Right lobe of liver (tissue), 6 donors: ENCODE data around the gene SLC2A2. TPM values are rescaled to one million over a fixed set of nuclear protein-coding genes. Genes with fewer than 3 reads are reported as not detected.

Experiments
- ATAC-seq, 4 donors: fragments of 200-7000 bp; cut with Tn5 transposase; one replicate each; pipeline ENCODE4 v1.9.1; 2020; ENCODE audit warnings: mild to moderate bottlenecking in 4 of 4, moderate library complexity in 4 of 4
- DNase-seq, 3 donors: peaks; one replicate each; pipeline ENCODE4 v3.0.0-alpha.2; 2020
- H3K27ac ChIP-seq, 3 donors: fragments of 200-600 bp; one replicate each; pipeline ENCODE4 v1.8.0; 2022
- H3K27me3 ChIP-seq, 2 donors: fragments of 200-600 bp; one replicate each; pipeline ENCODE4 v1.8.0; 2022
- H3K36me3 ChIP-seq, 4 donors: fragments of 200-600 bp; sonication (generic) in 1 of 4; one replicate each; pipeline versions ENCODE4 v1.5.1 to v1.8.0; 2017 to 2022; ENCODE audit warnings: control low read depth in 1 of 4
- H3K4me1 ChIP-seq, 4 donors: fragments of 200-600 bp; sonication (generic) in 1 of 4; one replicate each; pipeline versions ENCODE4 v1.5.1 to v1.8.0; 2017 to 2022; ENCODE audit warnings: control low read depth in 1 of 4
- H3K4me3 ChIP-seq, 3 donors: fragments of 200-600 bp; one replicate each; pipeline ENCODE4 v1.8.0; 2022
- H3K9me3 ChIP-seq, 4 donors: fragments of 200-600 bp; sonication (generic) in 1 of 4; one replicate each; pipeline versions ENCODE4 v1.5.1 to v1.8.0; 2017 to 2022; ENCODE audit warnings: control low read depth in 1 of 4
- CTCF ChIP-seq, 4 donors: fragments of 200-600 bp in 3 of 4; fragments of 450-650 bp in 1 of 4; IDR thresholded peaks; one replicate each; pipeline versions ENCODE4 v1.5.1 to v1.8.0; 2016 to 2022; ENCODE audit warnings: antibody characterized with exemption in 4 of 4, mild to moderate bottlenecking in 2 of 4
- POLR2A ChIP-seq: fragments of 450-650 bp; IDR thresholded peaks from one replicate; pipeline ENCODE4 v1.6.1; 2017; ENCODE audit warnings: antibody characterized with exemption, mild to moderate bottlenecking
- WGBS: methylation state at CpG from one replicate; pipeline ENCODE4 v1.1.6; 2018; ENCODE audit warnings: low coverage, low lambda C conversion rate; ENCODE audit not compliant: insufficient coverage; ENCODE audit errors: missing lambda C conversion rate; 5-methylcytosine and 5-hydroxymethylcytosine counted together
- intact Hi-C, 2 donors: fragments of 100-400 bp; cut with DNase I; formaldehyde crosslinking; loops; one replicate each; pipeline versions ENCODE4 v1.11.2 to v1.14.1; 2022
- total RNA-seq, 6 experiments: library from RNA; depleted of rRNA in 2 of 6; stranded (reverse); fragments of >200 nt in 2 of 6; fragmentation: NEBNext Ultra II Directional in 3 of 6; extraction: Animal tissue kit (Norgen Biotek cat#: 25700) in 3 of 6; gene quantifications; one replicate each; pipeline versions ENCODE4 v1.1.0 to v1.2.4, GENCODE V29; 2016 to 2023
- donor health status: DM: no; HTN: yes; CAD: no.
- donor health status: DM: no; HTN: no; CAD: no.
- donor health status: DM: no; HTN: no; CAD: no.
- donor health status: DM: no; HTN: yes; CAD: no.
- donor health status: DM: no; HTN: yes; CAD: no.

SLC2A2 gene
- total RNA-seq, 6 experiments from 2014 or later = 162 to 465 (median 276) TPM

GRCh38 chr3:170999737-171000242 is 26.7 kb downstream of the SLC2A2 start:
- WGBS = 21% methylated on average over 2 of the region's 2 CpGs
- peak overlapping the region in 2 of 3 donors; percentile 45 to 60 for H3K27ac ChIP-seq
- H3K27me3 ChIP-seq = no peaks in the 10 kb centered on the region
- H3K9me3 ChIP-seq = no peaks in the 10 kb centered on the region
- DNase-seq (peak in 1 of 3 donors; percentile 33), ATAC-seq (peak in 3 of 4 donors; percentile 12 to 51 (median 33))
- H3K36me3 ChIP-seq = peaks cover 0 to 53% (median 18%) of the 10 kb centered on the region in 4 donors
- peaks cover 0 to 77% (median 26%) of the 10 kb centered on the region in 4 donors for H3K4me1 ChIP-seq
- TF ChIP-seq POLR2A = no peak
- H3K4me3 ChIP-seq = no peak overlapping the region
- intact Hi-C loops = no loop called here

GRCh38 chr3:170997961-170998913 is 28.3 kb downstream of the SLC2A2 start:
- peaks cover 0 to 61% (median 20%) of the 10 kb centered on the region in 4 donors for H3K4me1 ChIP-seq
- H3K27ac ChIP-seq = peak overlapping the region in 2 of 3 donors; percentile 55 to 60
- no peak for TF ChIP-seq POLR2A
- no peak for TF ChIP-seq CTCF (IDR thresholded peaks at IDR 0.05)
- ATAC-seq = peak; percentile 42 to 71 (median 62)
- intact Hi-C loops = no loop called here
- no peaks in the 10 kb centered on the region for H3K27me3 ChIP-seq
- DNase-seq = peak; percentile 34 to 87 (median 72)
- 21% methylated on average over 5 of the region's 5 CpGs for WGBS
- no peak overlapping the region for H3K4me3 ChIP-seq
- H3K36me3 ChIP-seq = peaks cover 0 to 39% (median 11%) of the 10 kb centered on the region in 4 donors
- H3K9me3 ChIP-seq = no peaks in the 10 kb centered on the region

GRCh38 chr3:170992854-170993253 is 33.7 kb downstream of the SLC2A2 start:
- peaks cover 0 to 21% (median 10%) of the 10 kb centered on the region in 4 donors for H3K36me3 ChIP-seq
- no peak overlapping the region for H3K27ac ChIP-seq
- intact Hi-C loops = no loop called here
- no peaks in the 10 kb centered on the region for H3K9me3 ChIP-seq
- H3K4me3 ChIP-seq = no peak overlapping the region
- TF ChIP-seq CTCF (IDR thresholded peaks at IDR 0.05) (no peak), POLR2A (no peak)
- no peak for DNase-seq
- ATAC-seq = no peak
- H3K27me3 ChIP-seq = no peaks in the 10 kb centered on the region
- 31% methylated on average over 2 of the region's 2 CpGs for WGBS
- H3K4me1 ChIP-seq = peaks cover 0 to 49% (median 0%) of the 10 kb centered on the region in 4 donors

GRCh38 chr3:170991664-170992063 is 34.9 kb downstream of the SLC2A2 start:
- H3K4me3 ChIP-seq = no peak overlapping the region
- ATAC-seq = no peak
- no peaks in the 10 kb centered on the region for H3K9me3 ChIP-seq
- H3K27ac ChIP-seq = no peak overlapping the region
- TF ChIP-seq CTCF (IDR thresholded peaks at IDR 0.05) (no peak), POLR2A (no peak)
- DNase-seq = no peak
- intact Hi-C loops = no loop called here
- H3K4me1 ChIP-seq = peaks cover 0 to 39% (median 0%) of the 10 kb centered on the region in 4 donors
- peaks cover 0 to 12% (median 5%) of the 10 kb centered on the region in 4 donors for H3K36me3 ChIP-seq
- 59% methylated on average over 2 of the region's 2 CpGs for WGBS
- H3K27me3 ChIP-seq = no peaks in the 10 kb centered on the region
